GM19238 (cell line): ENCODE data around the gene SSTR4.

Experiments used
- DNase-seq: peaks from one replicate; pipeline ENCODE4 v3.0.0; 2011; ENCODE audit warnings: low spot score; ENCODE audit not compliant: insufficient read length

Gene SSTR4

GRCh38 chr20:23042270-23042669 lies 7.2 kb downstream of the SSTR4 start:
- DNase-seq = no peak

GRCh38 chr20:23043376-23043775 lies 8.3 kb downstream of the SSTR4 start:
- DNase-seq = no peak

GRCh38 chr20:23046431-23046830 lies 11.3 kb downstream of the SSTR4 start:
- DNase-seq = no peak

- no peak for DNase-seq
Measured at GRCh38 chr20:23047001-23047737, 12.1 kb downstream of the SSTR4 start.

GRCh38 chr20:23047738-23048214 lies 12.7 kb downstream of the SSTR4 start:
- DNase-seq = no peak

GRCh38 chr20:23048283-23049200 lies 13.4 kb downstream of the SSTR4 start:
- DNase-seq = no peak

- DNase-seq = no peak
Measured at GRCh38 chr20:23049201-23050075, 14.3 kb downstream of the SSTR4 start, which contains the start of gene THBD. Gene THBD (minus strand): TSS chr20:23049672. CDS start chr20:23049504, 168 bp downstream.

GRCh38 chr20:23050076-23050838 lies 15.1 kb downstream of the SSTR4 start:
- DNase-seq = no peak

GRCh38 chr20:23050847-23051627 lies 15.9 kb downstream of the SSTR4 start:
- DNase-seq = no peak

GRCh38 chr20:23052904-23053303 lies 17.8 kb downstream of the SSTR4 start:
- DNase-seq = no peak

GRCh38 chr20:23058240-23058639 lies 23.1 kb downstream of the SSTR4 start:
- DNase-seq = no peak

- no peak for DNase-seq
Measured at GRCh38 chr20:23059001-23059400, 23.9 kb downstream of the SSTR4 start.

GRCh38 chr20:23059846-23060245 lies 24.7 kb downstream of the SSTR4 start:
- no peak for DNase-seq

GRCh38 chr20:23060629-23061028 lies 25.5 kb downstream of the SSTR4 start:
- DNase-seq = no peak

- no peak for DNase-seq
Measured at GRCh38 chr20:23061262-23061661, 26.1 kb downstream of the SSTR4 start.

GRCh38 chr20:23061734-23062561 lies 26.8 kb downstream of the SSTR4 start:
- DNase-seq = no peak

GRCh38 chr20:23062632-23063031 lies 27.5 kb downstream of the SSTR4 start:
- DNase-seq = no peak

GRCh38 chr20:23063168-23063567 lies 28.1 kb downstream of the SSTR4 start:
- no peak for DNase-seq

- DNase-seq = no peak
Measured at GRCh38 chr20:23063581-23063980, 28.5 kb downstream of the SSTR4 start.
